Activated T-cell treated with anti-CD3 and anti-CD28 coated beads, Interleukin-2, amount 50 U/mL, for 24 hours (primary cell): ENCODE measurements around the gene TEC.

ENCODE experiments used
- DNase-seq: peaks from one replicate; pipeline ENCODE4 v3.0.0-alpha.2; 2020
- H3K27ac Mint-ChIP-seq: 2 replicates; pipeline ENCODE4 v1.8.0; 2020; ENCODE audit warnings: mild to moderate bottlenecking, mixed read lengths
- H3K27me3 Mint-ChIP-seq: 2 replicates; pipeline ENCODE4 v1.8.0; 2020; ENCODE audit warnings: mixed read lengths
- H3K36me3 Mint-ChIP-seq: 2 replicates; pipeline ENCODE4 v1.8.0; 2020; ENCODE audit warnings: low read depth, mixed read lengths
- H3K4me1 Mint-ChIP-seq: 2 replicates; pipeline ENCODE4 v1.8.0; 2020; ENCODE audit warnings: low read depth, mixed read lengths
- H3K4me3 Mint-ChIP-seq: 2 replicates; pipeline ENCODE4 v1.8.0; 2020; ENCODE audit warnings: mild to moderate bottlenecking, moderate library complexity, mixed read lengths
- H3K9me3 Mint-ChIP-seq: 2 replicates; pipeline ENCODE4 v1.8.0; 2020; ENCODE audit warnings: mixed read lengths

TEC gene

DNA sequence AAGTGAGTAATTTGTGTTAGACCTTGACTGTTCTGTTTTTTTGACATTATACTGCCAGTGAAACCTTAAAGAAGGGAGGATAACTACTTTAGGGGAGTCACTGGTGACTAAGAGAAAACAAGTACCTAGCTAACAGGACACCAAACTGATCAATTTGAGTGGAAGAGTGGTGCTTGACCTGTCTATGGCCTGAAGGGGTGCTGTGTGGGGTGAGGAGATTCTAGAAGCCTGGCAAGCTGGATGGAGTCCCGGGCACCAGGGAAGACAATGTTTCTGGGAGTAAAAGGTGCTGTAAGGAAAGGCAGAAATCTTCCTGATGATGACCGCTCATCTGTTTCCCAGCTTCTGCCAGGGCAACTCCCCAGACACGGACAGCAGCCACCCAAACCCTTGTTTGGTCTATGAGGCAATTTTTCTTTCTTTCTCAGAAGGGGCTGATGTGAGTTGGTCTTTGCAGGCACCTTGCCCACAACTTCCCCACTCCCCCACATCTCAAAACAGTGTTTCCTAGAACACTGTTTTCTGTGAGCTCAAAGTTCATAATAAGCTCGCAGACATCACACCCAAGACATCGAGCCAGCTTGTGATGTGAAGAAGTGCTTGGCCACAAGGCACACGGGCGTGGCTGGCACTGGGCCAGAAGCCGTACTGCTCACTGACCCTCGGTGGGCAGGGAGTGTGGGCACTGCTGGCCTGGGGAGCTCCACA is 140.2 kb downstream of the TEC start:
- H3K36me3 Mint-ChIP-seq, result peaks cover 5% of the 10 kb centered on the region
- peaks cover 96% of the 10 kb centered on the region for H3K4me1 Mint-ChIP-seq
- peak overlapping the region; percentile 96 for H3K27ac Mint-ChIP-seq
- H3K27me3 Mint-ChIP-seq, result no peaks in the 10 kb centered on the region
- H3K9me3 Mint-ChIP-seq, result no peaks in the 10 kb centered on the region
- DNase-seq, result peak; percentile 67
- peak overlapping the region; percentile 77 for H3K4me3 Mint-ChIP-seq

DNA sequence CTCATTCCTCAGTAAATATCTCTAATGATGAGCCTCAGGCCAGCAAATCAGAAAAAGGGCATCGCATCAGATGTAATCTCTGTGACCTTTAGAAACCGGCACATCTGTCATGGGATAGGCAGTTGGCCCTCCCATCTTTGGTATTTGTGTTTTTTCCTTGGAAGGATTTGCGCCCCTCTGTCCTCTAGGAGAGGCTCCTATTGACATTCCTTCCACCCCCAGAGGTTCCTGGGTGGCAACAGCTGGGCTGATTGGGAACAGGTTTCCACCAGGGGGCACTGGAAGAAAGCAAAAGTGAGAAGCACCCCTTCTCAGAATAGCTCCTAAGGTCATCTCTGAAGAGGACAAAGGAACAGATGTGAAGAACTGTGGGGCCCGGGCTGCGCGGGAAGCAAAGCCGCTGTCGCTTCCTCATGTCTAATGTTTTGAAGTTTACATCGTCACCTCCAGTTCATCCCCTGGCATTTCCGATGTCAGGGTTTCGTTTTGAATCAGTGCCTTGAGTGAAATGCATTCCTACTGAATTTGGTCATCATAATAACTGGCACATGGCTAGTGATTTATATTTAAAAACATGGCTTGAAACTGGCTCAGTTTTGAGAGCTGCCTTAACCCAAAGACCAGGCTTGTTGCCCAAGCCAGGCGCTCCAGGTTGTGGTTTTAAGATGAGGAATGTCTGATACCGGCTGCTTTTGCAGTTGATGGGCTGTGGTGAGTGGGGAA is 141.8 kb downstream of the TEC start:
- peaks cover 95% of the 10 kb centered on the region for H3K4me1 Mint-ChIP-seq
- peak; percentile 78 for DNase-seq
- H3K27ac Mint-ChIP-seq, result peak overlapping the region; percentile 96
- no peaks in the 10 kb centered on the region for H3K9me3 Mint-ChIP-seq
- no peaks in the 10 kb centered on the region for H3K27me3 Mint-ChIP-seq
- H3K36me3 Mint-ChIP-seq, result peaks cover 2% of the 10 kb centered on the region
- peak overlapping the region; percentile 77 for H3K4me3 Mint-ChIP-seq

DNA sequence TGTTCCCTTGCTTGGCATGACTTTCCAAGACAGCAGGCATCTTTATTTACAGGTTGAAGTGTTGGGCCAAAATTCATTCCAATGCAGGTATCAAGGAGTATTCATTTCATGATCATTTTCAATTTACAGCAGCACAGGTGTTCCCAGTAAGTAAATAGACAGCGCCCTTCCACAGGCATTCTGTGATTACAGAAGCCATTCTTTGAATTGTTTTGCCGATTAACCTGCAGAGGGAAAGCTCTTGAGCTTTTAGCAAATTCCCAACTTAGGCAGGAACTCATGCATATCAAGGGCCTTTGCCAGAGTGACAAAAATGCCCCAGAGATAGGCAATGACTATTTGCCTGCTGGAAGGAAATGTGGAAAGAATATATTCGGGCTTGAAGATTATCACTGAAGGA is 142.4 kb downstream of the TEC start:
- DNase-seq, result no peak
- no peaks in the 10 kb centered on the region for H3K9me3 Mint-ChIP-seq
- peak overlapping the region; percentile 77 for H3K4me3 Mint-ChIP-seq
- H3K27me3 Mint-ChIP-seq, result no peaks in the 10 kb centered on the region
- H3K27ac Mint-ChIP-seq, result peak overlapping the region; percentile 96
- H3K36me3 Mint-ChIP-seq, result peaks cover 2% of the 10 kb centered on the region
- peaks cover 91% of the 10 kb centered on the region for H3K4me1 Mint-ChIP-seq

DNA sequence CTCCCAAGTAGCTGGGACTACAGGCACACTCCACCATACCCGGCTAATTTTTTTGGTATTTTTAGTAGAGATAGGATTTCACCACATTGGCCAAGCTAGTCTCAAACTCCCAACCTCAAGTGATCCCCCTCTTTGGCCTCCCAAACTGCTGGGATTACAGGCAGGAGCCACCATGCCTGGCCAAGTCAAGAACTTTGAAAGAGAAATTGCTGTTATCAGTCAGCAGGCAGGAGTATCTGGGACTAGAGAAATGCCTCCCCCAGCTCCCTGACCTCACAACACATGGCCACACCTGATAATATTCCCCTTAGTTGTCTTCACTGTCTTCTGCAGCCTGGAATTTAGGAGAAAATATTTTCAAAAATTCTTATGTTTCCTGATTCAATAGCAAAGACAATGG is 143.0 kb downstream of the TEC start:
- Mint-ChIP-seq H3K27ac (peak overlapping the region; percentile 96), H3K4me1 (peaks cover 86% of the 10 kb centered on the region), H3K4me3 (no peak overlapping the region), H3K9me3 (no peaks in the 10 kb centered on the region), H3K27me3 (no peaks in the 10 kb centered on the region), H3K36me3 (peaks cover under 1% of the 10 kb centered on the region)
- DNase-seq, result no peak

DNA sequence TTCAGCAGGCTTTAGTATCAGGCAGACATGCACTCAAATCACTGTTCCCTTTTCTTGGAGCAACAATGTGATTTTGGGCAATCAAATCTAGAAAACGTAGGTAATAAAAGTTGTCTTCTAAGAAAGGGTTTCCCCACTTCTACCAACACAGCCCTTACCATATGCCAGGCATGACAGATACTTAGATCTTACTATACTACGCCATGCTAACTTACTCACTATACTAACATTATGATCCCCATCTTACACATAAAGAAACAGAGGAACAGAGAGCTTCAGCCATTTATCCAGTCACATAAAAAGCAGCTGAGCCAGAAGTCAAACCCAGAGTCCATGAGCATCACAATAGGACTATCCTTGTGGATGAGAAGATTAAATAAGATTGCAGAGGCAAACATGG is 144.8 kb downstream of the TEC start:
- no peaks in the 10 kb centered on the region for H3K36me3 Mint-ChIP-seq
- no peak for DNase-seq
- no peaks in the 10 kb centered on the region for H3K27me3 Mint-ChIP-seq
- peak overlapping the region; percentile 88 for H3K27ac Mint-ChIP-seq
- peak overlapping the region; percentile 23 for H3K4me3 Mint-ChIP-seq
- no peaks in the 10 kb centered on the region for H3K9me3 Mint-ChIP-seq
- peaks cover 68% of the 10 kb centered on the region for H3K4me1 Mint-ChIP-seq

DNA sequence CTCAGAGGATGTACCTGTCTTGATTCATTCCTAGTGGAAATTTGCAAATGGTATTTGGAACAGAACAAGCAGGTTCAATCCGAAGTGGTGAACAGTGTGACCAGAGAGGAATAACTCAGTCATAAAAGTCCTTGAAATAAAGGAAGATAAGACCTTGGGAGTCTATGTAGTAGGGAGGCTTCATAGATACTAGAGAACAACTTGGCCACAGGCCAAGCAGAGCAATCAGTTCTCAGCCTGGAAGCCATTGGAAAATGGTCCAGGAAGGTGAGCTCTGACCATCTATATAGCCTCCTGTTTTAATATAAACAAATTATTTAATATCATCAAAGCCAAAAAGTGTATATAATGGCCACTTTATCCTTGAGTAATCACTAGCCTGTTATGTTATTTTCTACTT is 146.9 kb downstream of the TEC start:
- Mint-ChIP-seq H3K27ac (no peak overlapping the region), H3K27me3 (no peaks in the 10 kb centered on the region), H3K9me3 (no peaks in the 10 kb centered on the region), H3K36me3 (peaks cover 2% of the 10 kb centered on the region), H3K4me1 (peaks cover 68% of the 10 kb centered on the region), H3K4me3 (no peak overlapping the region)
- DNase-seq, result no peak

DNA sequence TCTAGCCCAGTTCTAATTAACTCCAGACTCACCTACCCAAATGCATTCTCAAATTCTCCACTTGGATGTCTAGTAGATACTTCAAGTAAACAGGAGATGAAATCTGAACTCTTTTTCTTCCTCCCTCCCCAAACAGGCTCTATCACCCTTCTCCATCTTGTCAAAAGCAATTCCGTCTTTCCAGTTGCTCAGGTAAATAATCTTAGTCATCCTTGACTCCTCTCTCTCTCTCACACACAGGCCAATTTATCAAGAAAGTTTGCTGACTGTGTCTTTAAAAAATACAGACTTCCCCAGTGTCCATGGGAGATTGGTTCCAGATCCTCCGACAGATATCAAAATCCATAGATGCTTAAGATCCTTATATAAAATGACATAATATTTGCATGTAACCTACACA is 148.5 kb downstream of the TEC start:
- Mint-ChIP-seq H3K4me3 (no peak overlapping the region), H3K27me3 (no peaks in the 10 kb centered on the region), H3K4me1 (peaks cover 65% of the 10 kb centered on the region), H3K9me3 (no peaks in the 10 kb centered on the region), H3K36me3 (peaks cover 2% of the 10 kb centered on the region), H3K27ac (no peak overlapping the region)
- DNase-seq, result no peak

DNA sequence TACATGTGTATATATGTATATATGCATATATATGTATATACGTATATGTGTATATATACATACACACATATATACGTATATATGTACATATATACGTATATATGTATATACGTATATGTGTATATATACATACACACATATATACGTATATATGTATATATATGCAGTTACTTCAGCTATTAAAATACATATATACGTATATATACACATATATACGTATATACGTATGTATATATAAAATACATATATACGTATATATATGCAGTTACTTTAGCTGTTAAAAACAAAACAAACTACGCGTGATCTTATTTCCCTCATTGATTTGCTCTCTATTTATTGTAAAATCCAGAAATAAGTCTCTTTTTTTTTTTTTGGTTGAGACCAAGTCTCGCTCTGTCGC is 149.5 kb downstream of the TEC start:
- Mint-ChIP-seq H3K27me3 (no peaks in the 10 kb centered on the region), H3K4me3 (no peak overlapping the region), H3K4me1 (peaks cover 58% of the 10 kb centered on the region), H3K9me3 (no peaks in the 10 kb centered on the region), H3K27ac (no peak overlapping the region), H3K36me3 (peaks cover 2% of the 10 kb centered on the region)
- no peak for DNase-seq

DNA sequence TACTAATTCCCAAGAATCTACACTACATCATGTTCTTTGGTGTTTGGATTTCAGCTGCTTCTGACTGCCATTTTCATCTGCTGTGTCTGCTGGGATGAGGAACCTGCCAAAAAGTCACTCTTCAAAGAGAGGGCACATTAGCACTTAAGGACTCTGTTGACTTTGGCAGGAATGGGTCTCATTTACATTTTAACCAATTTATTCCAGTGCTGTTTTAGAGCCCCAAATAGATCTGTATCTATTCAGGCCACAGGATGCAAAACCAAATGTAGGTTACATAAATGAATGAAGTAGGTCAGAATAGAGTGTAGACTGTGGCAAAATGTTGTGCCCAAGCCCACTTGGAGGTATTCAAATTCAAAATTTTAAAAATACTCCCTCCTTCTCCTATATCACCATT is 150.0 kb downstream of the TEC start:
- no peak overlapping the region for H3K27ac Mint-ChIP-seq
- DNase-seq, result no peak
- peaks cover 56% of the 10 kb centered on the region for H3K4me1 Mint-ChIP-seq
- peaks cover 2% of the 10 kb centered on the region for H3K36me3 Mint-ChIP-seq
- no peaks in the 10 kb centered on the region for H3K9me3 Mint-ChIP-seq
- H3K27me3 Mint-ChIP-seq, result no peaks in the 10 kb centered on the region
- H3K4me3 Mint-ChIP-seq, result no peak overlapping the region

DNA sequence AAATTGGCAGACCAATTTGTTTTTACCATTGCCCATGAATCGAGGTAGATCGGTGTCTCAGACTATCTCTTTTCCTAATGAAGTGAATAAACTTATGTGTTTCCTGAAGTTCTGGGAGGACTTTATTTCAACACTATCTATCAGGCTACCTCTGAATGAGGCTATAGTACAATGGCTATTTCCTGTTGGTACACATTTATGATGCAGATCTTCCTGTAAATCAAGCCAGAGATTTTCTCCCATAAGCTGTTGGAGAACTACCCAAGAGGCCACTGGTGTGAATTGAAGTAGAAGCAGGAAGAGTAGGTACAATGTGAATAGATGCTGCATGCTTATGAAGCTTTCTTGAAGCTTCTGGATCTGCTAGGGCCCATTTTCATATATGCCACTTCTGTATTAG is 151.6 kb downstream of the TEC start:
- peaks cover 55% of the 10 kb centered on the region for H3K4me1 Mint-ChIP-seq
- peaks cover 7% of the 10 kb centered on the region for H3K36me3 Mint-ChIP-seq
- no peaks in the 10 kb centered on the region for H3K9me3 Mint-ChIP-seq
- H3K4me3 Mint-ChIP-seq, result no peak overlapping the region
- H3K27ac Mint-ChIP-seq, result peak overlapping the region; percentile 9
- DNase-seq, result no peak
- no peaks in the 10 kb centered on the region for H3K27me3 Mint-ChIP-seq

DNA sequence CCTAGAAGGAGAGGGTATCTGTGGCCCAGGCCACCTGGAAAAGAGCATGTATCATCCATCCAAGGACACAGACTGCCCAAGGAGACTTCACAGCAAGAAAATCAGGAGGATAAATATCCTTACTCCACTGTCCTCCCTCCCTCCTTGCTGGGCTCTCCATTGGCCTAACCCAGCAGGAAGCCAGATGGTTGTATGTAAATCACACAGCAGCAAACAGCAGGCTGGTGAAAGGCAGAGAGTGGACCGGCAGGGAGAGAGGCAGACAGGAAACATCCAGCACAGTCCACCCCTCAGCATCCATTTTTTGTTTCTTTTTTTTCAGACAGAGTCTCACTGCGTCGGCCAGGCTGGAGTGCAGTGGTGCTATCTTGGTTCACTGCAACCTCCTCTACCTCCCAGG is 153.1 kb downstream of the TEC start:
- no peaks in the 10 kb centered on the region for H3K27me3 Mint-ChIP-seq
- no peak overlapping the region for H3K4me3 Mint-ChIP-seq
- peak overlapping the region; percentile 24 for H3K27ac Mint-ChIP-seq
- no peaks in the 10 kb centered on the region for H3K9me3 Mint-ChIP-seq
- DNase-seq, result no peak
- peaks cover 20% of the 10 kb centered on the region for H3K36me3 Mint-ChIP-seq
- peaks cover 69% of the 10 kb centered on the region for H3K4me1 Mint-ChIP-seq

DNA sequence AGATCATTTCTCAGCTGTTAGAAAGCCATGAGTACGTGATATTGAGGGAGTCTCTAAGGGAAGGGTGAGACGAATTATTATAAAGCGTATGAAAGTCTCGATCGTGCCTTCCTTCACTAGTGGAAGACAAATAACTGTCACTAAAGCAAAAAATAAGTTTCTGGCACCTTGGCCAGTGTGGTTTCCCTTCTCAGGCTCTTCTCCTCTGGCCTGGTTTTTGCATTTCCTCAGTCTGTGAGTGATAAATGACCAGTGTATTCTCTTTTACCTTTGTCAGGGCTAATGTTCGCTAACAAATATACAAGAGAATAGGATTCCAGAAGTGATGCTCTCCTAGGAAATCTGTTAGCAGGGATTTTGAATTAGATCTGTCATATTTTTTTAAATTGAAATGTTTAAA is 155.2 kb downstream of the TEC start:
- Mint-ChIP-seq H3K27ac (peak overlapping the region; percentile 82), H3K4me3 (peak overlapping the region; percentile 21), H3K27me3 (no peaks in the 10 kb centered on the region), H3K4me1 (peaks cover 79% of the 10 kb centered on the region), H3K36me3 (peaks cover 21% of the 10 kb centered on the region), H3K9me3 (no peaks in the 10 kb centered on the region)
- no peak for DNase-seq

DNA sequence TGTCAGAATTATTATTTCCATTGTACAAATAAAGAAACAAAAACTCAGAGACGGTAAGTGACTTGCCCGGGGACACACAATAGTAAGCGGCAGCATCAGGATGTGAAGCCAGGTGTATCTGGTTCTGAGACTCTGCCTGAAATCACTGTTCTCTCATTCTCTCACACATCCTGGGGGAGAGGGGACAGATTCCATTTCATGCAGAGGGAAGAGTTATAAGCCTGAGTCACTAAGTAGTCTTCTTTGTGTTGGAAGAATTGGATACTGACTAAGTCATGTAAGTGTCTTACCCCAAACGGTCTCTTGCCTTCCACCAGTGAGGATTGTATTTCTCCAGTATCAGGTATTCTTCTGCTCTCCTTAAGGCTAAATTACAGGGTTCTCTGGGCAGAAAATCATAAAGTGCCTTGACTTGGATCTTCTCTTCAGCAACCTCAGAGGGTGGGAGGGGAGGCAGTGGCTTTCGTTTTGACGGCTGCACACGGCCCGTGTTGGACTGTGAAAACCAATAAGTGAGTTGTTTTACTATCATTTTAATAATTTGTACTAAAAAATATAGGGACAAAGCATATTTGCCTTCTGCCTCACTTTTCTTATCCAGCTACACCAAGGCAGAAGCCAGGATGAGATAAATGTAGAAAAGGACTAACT is 157.5 kb downstream of the TEC start:
- peaks cover 65% of the 10 kb centered on the region for H3K4me1 Mint-ChIP-seq
- H3K27ac Mint-ChIP-seq, result peak overlapping the region; percentile 82
- H3K36me3 Mint-ChIP-seq, result peaks cover 25% of the 10 kb centered on the region
- H3K4me3 Mint-ChIP-seq, result peak overlapping the region; percentile 63
- no peak for DNase-seq
- H3K27me3 Mint-ChIP-seq, result no peaks in the 10 kb centered on the region
- H3K9me3 Mint-ChIP-seq, result no peaks in the 10 kb centered on the region

DNA sequence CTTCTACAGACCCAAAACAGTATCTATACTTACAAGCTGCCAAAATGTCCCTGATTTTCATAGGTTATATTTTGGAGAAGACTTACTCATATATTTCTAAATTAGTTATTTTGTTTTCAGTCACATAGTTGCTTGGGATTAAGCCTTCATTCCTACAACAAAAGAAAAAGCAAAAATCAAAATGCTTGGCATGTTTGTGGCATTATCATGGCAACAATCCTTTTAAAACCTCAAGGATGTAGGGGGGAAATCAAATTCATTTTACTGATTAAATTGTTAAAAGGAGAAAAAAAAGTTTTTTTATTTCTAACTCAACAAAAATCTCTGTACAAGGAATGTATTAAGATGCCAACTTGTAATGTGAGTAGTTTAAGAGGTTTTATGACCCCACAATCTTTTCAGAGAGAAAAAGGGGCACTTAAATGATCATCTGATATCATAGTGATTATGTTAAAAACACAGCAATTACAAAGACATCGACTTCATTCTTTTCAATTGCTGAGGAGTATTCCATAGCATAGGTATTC is 159.1 kb downstream of the TEC start:
- peaks cover 25% of the 10 kb centered on the region for H3K36me3 Mint-ChIP-seq
- DNase-seq, result no peak
- peak overlapping the region; percentile 22 for H3K27ac Mint-ChIP-seq
- no peaks in the 10 kb centered on the region for H3K9me3 Mint-ChIP-seq
- no peaks in the 10 kb centered on the region for H3K27me3 Mint-ChIP-seq
- no peak overlapping the region for H3K4me3 Mint-ChIP-seq
- peaks cover 65% of the 10 kb centered on the region for H3K4me1 Mint-ChIP-seq
